ENCODE measurements around the gene TBC1D7.

TBC1D7 gene

DNA sequence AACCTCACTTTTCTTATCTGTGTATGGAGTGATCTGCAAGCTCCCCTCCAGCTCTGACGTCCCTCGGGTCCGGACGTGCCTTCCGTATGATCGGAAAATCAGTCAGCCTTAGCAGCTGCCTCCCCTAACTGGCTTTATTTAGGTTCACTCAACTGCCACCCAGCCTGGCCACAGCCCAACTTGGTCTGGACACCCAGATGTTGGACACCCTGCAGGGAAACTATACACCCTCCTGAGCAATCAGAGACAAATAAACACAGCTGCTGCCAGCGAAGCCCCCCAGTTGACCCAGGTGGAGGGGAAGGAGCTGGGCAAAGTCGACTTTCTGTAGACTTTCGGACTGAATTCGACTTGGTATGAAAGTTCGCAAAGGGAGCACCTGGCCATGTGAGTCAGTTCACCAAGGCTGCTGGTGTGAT lies 28.9 kb downstream of the TBC1D7 start:
- H3K4me3 ChIP-seq (ENCODE audit: low read depth, low read length), result no peak overlapping the region
- no peak for DNase-seq (ENCODE audit: low read depth)

DNA sequence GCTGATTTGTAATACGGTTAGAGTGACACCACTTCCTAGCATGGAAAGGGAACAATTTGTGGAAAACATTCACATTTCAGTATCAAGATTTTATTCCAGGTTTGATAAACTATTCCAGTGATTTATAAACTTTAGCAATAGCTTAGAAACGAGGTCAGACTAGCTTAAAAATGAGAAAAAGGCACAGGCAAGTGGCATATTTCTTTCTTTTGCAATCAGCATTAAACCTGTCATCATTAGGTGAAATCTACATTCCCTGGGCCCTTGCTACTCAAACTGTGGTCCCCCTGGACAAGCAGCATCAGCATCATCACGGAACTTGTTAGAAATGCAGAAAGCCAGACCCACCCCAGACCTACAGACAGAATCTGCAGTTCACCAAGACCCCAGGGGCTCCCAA lies 29.9 kb downstream of the TBC1D7 start:
- DNase-seq (ENCODE audit: low read depth), result no peak
- H3K4me3 ChIP-seq (ENCODE audit: low read depth, low read length), result no peak overlapping the region

DNA sequence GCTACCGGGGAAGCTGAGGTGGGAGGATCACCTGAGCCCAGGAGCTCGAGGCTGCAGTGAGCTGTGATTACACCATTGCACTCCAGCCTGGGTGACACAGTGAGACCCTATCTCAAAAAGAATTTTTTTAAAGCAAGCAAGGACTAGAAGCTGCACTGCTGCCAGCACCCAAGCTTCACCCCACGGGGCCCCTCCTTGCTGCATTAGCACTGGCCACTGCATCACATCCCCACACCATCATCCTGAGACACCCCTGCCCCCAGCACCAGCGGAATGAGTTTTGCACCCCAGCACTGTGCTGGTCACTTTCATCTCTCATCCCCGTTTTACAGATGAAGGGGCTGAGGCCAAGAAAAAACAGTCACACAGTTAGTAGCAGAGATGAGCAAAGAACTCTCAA lies 30.9 kb downstream of the TBC1D7 start:
- no peak overlapping the region for H3K4me3 ChIP-seq (ENCODE audit: low read depth, low read length)

DNA sequence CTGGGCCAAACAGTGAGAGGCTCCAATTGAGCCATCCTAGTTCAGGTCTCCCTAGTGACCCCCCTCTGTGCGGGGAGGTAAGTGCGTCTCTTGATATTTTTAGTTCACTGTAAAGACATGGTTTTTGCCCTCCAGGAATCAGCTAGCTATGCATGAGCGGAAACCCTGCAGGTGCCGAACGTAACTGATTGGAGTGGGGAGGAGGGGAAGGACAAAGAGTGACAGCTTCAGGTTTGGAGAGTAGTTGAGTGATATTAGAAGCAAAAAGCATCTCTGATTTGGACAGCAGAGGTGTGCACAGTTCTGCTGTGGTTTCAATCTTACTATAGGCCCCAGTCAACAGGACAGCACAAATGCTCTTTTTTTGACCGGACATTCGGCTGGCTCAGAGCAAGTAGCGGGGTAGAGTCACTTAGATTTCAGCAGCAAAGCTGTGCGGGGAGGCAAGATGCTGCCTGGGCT lies 31.8 kb downstream of the TBC1D7 start:
- no peak overlapping the region for H3K4me3 ChIP-seq (ENCODE audit: low read depth, low read length)
- no peak for DNase-seq (ENCODE audit: low read depth)

More for the DNA sequence above, 30.9 kb downstream of the TBC1D7 start:
- no peak for DNase-seq (ENCODE audit: low read depth)

DNA sequence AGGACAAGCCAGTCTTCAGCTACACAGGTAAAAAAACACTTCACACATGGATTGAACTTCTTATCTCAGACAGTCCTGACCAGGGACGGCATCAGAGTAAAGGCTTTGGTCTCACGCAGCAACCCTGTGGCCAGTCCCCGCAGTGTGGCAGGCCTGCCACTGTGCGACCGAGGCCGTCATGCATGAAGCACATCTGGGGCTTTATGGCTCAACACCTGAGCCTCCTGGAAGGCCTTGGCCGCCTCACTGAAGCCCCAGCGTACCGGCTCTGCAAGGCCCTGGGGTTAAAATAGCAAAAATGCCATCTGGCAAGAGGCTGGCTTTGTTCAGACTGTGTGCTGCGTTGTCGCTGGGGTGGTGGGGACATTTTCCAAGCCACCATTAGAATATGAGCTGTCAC lies 32.8 kb downstream of the TBC1D7 start:
- H3K4me3 ChIP-seq (ENCODE audit: low read depth, low read length), result no peak overlapping the region
- DNase-seq (ENCODE audit: low read depth), result no peak

DNA sequence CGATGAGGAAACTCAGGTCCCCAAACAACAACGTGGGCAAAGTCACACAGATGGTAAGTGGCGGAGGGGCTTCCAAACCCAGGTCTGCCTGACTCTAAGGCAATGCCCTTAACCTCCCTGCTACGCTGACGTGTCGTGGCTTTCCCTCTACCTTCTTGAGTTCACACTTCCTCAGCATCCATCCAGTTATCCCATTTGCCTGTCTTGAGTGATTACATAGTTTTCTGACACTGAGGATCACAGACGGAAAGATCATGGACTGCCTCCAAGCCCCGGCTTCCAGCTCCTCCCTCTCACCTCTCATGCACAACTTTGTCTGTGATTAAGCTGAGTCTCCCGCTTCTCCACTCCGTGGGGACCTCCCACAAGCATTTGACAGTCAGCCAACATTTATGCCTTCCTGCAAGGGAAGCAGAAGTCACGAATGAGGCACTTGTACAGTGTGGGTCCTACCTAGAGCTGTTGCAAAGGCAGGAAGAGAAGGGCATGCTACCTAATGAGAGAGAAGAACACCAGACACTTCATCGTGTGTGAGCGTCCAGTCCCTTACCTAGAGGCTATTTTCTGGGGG lies 33.8 kb downstream of the TBC1D7 start:
- DNase-seq (ENCODE audit: low read depth), result no peak
- no peak overlapping the region for H3K4me3 ChIP-seq (ENCODE audit: low read depth, low read length)

DNA sequence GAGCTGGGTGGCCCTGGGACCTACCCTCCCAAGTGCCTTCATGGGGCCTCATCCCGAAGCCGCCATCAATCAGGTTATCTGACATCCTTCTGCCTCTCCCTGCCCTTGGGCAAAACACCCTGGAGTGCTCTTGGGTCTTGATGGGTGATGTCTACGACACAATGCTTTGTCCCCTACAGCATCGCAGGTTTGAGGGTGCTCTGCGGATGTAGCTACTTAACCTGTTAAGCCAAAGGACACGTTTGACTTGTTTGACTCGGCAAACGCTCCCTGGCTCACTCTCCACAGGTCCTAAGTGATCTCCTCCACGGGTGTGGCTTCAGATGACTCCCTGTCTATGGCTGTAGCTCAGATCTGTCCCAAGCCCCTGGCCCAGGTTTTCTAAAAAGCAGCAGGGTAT lies 35.6 kb downstream of the TBC1D7 start:
- no peak overlapping the region for H3K4me3 ChIP-seq (ENCODE audit: low read depth, low read length)
- DNase-seq (ENCODE audit: low read depth), result no peak

DNA sequence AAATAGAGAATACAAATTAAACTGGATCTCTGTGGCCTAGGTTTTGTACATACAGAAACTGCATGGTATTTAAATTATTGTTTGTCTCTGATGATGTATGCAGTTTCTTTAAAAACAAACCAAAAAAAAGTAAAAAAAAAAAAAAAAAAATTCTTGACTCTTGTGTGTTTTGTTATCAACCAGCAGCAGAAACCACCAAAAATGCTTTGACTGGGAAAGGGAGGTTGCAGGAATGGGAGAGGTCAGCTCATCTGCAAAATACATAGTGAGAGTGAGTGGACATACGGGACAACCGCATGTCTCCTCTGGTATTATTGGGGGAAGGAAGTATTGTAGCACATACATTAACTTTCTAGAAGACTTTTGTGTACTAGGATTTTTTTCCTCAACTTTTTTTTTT lies 38.0 kb downstream of the TBC1D7 start:
- H3K4me3 ChIP-seq (ENCODE audit: low read depth, low read length), result no peak overlapping the region
- no peak for DNase-seq (ENCODE audit: low read depth)

DNA sequence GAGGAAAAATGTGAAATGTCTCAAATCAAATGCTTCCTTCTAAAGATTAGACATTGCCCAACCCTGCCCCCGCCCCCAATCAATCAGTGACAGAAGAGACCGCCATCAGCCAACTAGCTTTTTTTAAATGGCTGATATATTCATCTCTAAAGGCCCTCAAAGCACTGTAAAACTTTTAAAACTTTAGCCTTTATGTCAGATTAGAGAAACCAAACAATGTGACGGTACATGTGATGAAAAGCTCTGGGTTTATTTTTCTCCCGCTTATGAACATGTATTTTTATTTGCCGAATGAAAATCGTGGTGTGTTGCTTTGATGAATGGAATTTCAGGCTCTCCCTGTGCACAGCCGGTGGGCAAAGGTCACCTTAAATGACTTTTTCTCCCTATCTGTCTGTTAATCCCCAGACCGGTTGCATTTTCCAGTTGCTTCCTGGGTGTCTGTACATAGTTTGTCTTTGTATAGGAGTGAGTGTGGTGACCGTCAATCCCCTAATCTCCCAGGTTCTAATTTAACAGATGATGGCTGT lies 38.5 kb downstream of the TBC1D7 start:
- no peak for DNase-seq (ENCODE audit: low read depth)
- no peak overlapping the region for H3K4me3 ChIP-seq (ENCODE audit: low read depth, low read length)

DNA sequence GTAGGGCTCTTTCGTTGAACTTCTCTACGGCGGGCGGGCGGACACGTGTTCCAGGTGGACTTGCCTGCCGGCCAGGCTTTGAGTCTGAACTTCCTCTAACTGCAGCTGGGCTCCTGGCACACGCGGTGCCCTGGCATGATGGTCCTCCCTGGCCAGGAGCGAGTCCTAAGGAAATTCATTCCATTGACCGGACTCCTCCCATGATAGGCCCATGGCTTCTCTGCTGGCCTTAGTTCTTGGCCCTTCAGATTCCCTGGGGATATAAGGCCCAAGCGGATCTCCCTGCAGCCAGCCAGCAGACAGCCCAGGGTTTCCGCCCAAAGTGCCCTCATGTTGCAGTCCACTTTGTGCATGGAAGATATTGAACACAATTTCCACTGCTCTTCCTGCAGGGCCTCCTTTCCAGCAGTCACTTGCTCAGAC lies 39.4 kb downstream of the TBC1D7 start:
- no peak for DNase-seq (ENCODE audit: low read depth)
- no peak overlapping the region for H3K4me3 ChIP-seq (ENCODE audit: low read depth, low read length)

DNA sequence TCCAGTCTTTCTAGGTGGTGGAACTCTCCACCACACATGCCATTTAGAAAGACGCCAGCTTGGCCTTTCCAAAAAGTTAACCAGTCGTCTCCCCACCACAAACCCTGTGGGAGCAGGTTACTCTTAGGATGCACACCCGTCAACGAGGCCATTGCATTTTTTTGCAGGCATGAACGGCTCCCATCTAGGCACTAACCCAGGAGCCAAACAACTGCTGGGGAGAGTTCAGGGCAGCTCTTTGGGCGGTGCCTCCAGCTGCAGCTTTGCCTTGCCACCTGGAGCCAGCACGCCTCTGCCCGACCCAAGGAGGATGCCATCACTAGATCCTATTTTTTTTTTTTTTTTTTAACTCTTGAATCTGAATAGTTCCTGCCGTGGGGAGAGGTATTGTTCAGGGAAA lies 39.9 kb downstream of the TBC1D7 start:
- no peak for DNase-seq (ENCODE audit: low read depth)

DNA sequence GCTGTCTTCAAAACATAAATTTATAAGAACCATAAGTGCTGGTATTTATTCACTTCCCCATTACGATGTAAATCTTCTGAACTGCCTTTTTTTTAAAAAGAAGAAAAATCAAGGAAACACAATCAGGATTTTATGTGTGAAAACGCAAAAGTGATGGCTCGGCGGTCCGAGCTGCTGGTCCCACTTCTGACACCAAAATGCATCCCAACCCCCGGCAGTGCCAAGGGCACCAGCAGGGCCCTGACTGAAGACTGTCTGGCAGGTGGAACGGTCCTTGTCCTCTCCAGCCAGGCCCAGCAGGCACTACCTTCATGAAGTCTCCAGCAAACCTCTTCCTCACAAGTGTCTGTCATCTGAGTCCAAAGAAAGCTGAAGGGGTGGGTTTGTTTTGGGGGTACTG lies 41.2 kb downstream of the TBC1D7 start:
- H3K4me3 ChIP-seq (ENCODE audit: low read depth, low read length), result no peak overlapping the region
- DNase-seq (ENCODE audit: low read depth), result no peak

More for the DNA sequence above, 39.9 kb downstream of the TBC1D7 start:
- no peak overlapping the region for H3K4me3 ChIP-seq (ENCODE audit: low read depth, low read length)

DNA sequence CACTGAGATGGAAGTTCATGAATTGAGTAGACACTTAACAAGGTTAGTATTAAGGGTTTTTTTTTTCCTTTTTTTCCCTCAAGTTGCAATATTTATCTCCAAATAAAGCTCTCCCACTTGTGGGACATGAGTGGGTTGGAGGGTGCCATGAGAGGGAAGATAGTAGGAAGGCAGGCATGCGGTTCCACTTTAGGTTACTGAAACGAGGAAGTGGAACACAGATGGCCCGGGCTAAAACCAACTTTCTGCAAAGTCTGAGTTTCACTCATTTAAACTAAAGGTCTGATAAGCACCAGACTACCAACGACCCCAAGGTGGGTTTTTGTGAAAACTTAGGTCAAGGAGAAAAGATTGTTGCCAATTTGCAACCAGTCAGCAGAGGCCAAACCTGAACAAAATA lies 42.2 kb downstream of the TBC1D7 start:
- H3K4me3 ChIP-seq (ENCODE audit: low read depth, low read length), result no peak overlapping the region
- DNase-seq (ENCODE audit: low read depth), result no peak

DNA sequence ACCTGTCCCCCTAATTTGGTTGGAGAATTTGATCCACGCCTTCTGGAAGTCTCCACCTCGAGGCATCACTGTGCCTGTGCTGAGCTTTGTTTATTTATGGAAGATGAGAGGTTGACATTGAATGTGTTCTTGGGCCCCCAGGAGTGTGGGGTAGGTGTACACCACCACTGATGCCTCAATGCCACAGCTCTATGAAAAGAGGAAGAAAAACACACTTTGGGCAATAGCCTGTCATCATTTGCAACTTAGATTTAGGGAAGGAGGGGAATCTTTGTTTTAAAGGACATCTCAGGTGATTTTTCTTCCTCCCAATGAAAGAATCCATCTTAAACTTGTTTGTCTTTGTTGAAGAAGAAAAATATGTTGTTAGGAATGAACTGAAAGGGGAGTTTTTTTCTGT lies 42.6 kb downstream of the TBC1D7 start:
- no peak for DNase-seq (ENCODE audit: low read depth)
- no peak overlapping the region for H3K4me3 ChIP-seq (ENCODE audit: low read depth, low read length)

DNA sequence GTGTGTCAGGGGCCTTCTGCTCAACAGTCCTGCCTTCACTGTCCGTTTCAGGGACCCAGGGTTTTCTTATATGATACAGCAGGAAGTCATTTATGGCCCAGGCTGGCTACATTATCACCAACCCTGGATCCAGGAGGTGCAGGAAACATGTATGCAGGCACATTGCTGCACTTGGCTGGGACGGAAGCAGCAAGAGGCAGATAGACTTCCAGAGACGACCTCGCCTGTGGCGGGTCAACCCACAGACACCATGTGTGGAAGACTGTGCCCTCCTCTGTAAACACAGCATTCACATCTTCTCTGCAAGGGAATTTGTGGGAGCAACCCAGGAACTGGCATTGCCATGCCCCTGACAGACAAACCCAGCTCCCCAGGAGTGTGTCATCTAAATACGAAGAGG lies 43.7 kb downstream of the TBC1D7 start:
- no peak overlapping the region for H3K4me3 ChIP-seq (ENCODE audit: low read depth, low read length)
- no peak for DNase-seq (ENCODE audit: low read depth)

DNA sequence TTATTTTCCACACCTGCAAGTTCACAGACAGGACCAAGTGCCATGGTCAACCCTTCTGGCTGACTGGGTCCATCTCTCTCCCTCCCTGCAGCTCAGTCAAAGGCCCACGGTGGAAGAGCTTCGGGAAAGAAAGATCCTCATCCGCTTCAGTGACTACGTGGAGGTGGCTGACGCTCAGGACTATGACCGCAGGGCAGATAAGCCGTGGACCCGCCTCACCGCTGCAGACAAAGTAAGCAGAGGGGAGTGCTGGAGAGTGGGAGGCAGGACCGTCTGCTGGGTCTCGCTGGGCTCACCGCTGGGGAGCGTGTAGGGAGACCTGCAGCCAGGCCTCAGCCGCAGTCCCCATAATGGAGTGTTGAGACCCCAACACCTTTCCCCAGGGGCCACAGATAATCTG lies 45.0 kb downstream of the TBC1D7 start:
- no peak for DNase-seq (ENCODE audit: low read depth)
- no peak overlapping the region for H3K4me3 ChIP-seq (ENCODE audit: low read depth, low read length)

DNA sequence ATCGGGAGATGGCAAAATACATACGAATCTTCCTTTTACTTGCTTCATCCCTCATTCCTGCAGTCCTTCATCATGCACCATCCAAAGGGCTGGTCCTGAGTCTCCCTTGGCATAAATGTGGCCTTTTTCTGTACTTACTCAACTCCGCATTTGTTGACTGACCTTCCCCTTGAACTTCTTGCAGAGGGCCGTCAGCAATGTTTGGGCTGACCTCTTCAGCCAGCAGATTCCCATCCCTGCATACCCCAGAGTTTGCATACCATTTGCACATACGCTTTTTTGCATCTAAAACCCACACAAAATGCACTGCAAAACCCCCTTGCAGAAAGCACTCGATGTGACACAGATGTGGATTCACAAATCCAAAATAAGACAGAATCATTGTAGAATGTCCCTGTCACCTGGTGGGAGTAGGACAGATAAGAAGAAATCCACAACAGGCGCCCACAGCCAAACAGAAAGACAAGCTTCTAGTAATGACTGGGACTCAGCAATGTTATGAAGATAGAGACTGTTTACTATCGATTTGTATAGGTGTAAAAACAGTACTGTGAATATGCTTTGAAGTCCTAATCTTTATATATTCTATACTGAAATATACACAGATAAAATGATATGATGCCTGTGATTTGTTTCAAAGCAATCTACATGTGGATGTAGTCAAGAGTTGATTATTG lies 45.8 kb downstream of the TBC1D7 start:
- no peak overlapping the region for H3K4me3 ChIP-seq (ENCODE audit: low read depth, low read length)
- no peak for DNase-seq (ENCODE audit: low read depth)

DNA sequence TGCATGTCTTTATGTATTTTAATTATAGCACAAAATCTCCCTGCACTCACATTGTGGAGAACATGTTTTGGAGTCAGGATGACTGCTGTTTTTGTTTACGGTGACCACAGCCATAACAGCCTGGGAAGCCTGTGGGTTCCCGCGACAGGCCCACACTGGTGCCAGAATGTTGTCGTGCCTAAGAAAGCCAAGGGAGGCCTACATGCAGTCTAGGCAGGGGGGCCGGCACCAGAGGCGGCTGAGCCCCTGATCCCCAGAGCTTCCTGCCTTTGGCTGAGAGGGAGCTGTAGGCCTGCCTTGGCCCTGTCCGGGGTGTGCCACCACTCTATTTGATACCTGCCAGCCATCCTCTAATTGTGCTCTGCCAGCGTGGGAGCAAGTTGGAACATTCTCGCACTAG lies 46.7 kb downstream of the TBC1D7 start:
- no peak for DNase-seq (ENCODE audit: low read depth)
- no peak overlapping the region for H3K4me3 ChIP-seq (ENCODE audit: low read depth, low read length)

DNA sequence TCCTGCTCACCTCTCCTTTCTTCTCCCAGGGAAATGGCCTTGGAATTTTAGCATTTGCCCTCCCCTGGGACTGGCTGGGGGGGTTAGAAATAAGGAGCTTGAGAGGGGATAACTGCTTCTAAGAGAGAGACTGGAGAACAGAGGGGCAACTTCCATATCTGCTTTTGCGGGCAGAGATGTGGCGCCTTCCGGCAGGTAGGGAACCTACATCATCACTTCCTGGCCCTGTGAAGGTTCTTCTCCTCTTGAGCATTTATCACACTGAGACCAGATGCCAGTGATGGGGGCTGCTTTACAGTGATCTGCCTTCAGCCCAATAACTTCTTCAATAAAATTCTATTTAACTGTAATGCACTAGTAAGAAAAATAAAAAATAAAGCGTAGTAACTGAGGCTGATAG lies 48.1 kb downstream of the TBC1D7 start:
- no peak for DNase-seq (ENCODE audit: low read depth)
- no peak overlapping the region for H3K4me3 ChIP-seq (ENCODE audit: low read depth, low read length)

DNA sequence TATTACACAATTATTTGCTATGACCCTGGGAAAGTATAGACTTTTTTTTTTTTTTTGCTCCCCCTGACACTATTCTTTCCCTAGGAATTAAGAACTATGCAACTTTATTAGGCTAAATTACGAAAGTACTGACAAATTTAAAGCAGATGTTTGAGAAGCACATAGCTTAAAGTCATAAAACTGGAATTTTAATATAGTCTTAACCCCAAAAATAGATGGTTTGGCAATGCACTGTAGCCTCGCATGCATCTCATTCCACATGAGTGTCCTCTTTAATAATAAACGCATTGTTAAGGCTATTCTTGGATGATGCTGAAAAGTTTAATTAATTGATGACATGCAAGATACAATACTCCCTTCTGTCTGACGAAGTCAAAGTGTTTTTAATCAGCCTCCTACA lies 49.3 kb downstream of the TBC1D7 start:
- peak; percentile 14 for DNase-seq (ENCODE audit: low read depth)

DNA sequence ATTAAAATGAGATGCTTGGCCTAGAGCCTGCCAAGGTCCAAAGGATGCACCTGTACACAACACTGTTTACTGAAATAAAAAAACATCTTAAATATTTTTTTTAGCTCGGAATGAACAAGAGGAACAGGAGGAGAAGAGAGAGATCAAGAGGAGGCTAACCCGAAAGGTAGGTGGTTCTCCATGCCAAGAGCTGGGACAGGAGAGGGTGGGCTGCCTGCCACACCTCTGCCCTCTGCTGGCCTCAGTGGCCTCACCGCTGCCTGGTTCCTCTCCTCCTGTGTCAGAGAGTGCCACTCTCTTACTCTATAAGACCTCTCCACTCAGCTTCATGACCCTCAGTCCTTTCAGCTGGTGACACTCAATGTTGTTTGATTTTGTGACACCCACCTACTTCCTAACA lies 50.2 kb downstream of the TBC1D7 start:
- DNase-seq (ENCODE audit: low read depth), result no peak
- no peak overlapping the region for H3K4me3 ChIP-seq (ENCODE audit: low read depth, low read length)

More for the DNA sequence above, 49.3 kb downstream of the TBC1D7 start:
- H3K4me3 ChIP-seq (ENCODE audit: low read depth, low read length), result no peak overlapping the region
